ENCODE results near the gene NCOA1.

DNA sequence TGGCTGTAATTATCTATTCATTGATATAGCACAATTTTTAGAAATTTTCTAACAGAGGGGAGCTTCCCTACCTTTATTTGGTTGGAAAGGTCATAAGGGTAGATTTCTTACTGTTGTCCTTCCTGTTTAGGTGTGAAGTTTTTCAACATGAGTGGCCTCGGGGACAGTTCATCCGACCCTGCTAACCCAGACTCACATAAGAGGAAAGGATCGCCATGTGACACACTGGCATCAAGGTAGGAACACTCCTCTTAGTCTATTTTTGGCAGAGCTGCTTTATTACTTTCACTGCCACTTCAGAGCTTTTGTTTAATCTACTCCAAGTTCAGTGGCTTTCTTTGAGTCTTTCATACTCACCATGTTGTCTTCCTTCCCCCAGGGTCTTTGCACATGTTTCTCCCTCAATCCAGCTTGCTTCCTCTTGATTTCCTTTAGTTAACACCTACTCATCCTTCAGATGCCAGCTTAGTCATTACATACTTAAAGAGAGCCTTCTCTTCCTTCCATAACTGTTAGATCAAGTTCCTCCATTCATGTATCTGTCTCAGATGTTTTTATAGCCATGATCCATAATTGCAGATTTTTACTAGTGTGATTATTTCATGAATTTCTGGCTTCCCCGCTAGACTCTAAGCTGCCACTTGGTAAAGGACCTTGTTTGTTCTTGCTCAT is 167.6 kb downstream of the NCOA1 start:
- TF ChIP-seq, protein P1, sequence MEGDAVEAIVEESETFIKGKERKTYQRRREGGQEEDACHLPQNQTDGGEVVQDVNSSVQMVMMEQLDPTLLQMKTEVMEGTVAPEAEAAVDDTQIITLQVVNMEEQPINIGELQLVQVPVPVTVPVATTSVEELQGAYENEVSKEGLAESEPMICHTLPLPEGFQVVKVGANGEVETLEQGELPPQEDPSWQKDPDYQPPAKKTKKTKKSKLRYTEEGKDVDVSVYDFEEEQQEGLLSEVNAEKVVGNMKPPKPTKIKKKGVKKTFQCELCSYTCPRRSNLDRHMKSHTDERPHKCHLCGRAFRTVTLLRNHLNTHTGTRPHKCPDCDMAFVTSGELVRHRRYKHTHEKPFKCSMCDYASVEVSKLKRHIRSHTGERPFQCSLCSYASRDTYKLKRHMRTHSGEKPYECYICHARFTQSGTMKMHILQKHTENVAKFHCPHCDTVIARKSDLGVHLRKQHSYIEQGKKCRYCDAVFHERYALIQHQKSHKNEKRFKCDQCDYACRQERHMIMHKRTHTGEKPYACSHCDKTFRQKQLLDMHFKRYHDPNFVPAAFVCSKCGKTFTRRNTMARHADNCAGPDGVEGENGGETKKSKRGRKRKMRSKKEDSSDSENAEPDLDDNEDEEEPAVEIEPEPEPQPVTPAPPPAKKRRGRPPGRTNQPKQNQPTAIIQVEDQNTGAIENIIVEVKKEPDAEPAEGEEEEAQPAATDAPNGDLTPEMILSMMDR (IDR thresholded peaks at IDR 0.05) = no peak
- TF ChIP-seq TCF7L2 (IDR thresholded peaks at IDR 0.05; ENCODE audit: low read depth, low read length) (no peak), SIN3A (IDR thresholded peaks at IDR 0.05; ENCODE audit: borderline replicate concordance, insufficient read depth, low read depth, low read length) (no peak), POLR2AphosphoS5 (IDR thresholded peaks at IDR 0.05; ENCODE audit: low read depth, low read length) (no peak)

Data from Panc1 (cell line).